Measurements from ENCODE around the gene SLC25A19.

DNA sequence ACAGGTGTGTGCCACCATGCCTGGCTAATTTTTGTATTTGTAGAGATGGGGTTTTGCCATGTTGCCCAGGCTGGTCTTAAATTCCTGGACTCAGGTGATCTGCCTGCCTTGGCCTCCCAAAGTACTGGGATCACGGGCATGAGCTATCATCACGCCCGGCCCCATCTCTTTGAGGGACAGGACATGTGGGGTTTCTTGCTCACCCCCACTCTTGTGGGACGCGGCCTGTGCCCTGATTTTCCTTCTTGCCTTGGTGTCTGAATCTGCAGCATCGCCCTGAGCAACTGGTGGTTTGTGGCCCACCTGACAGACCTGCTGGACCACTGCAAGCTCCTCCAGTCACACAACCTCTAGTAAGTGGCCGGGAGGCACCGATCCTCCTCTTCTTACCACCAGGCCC, 58.2 kb downstream of the SLC25A19 start:
- TF ChIP-seq POLR2A (IDR thresholded peaks at IDR 0.05), result no peak
- TF ChIP-seq, protein P1, sequence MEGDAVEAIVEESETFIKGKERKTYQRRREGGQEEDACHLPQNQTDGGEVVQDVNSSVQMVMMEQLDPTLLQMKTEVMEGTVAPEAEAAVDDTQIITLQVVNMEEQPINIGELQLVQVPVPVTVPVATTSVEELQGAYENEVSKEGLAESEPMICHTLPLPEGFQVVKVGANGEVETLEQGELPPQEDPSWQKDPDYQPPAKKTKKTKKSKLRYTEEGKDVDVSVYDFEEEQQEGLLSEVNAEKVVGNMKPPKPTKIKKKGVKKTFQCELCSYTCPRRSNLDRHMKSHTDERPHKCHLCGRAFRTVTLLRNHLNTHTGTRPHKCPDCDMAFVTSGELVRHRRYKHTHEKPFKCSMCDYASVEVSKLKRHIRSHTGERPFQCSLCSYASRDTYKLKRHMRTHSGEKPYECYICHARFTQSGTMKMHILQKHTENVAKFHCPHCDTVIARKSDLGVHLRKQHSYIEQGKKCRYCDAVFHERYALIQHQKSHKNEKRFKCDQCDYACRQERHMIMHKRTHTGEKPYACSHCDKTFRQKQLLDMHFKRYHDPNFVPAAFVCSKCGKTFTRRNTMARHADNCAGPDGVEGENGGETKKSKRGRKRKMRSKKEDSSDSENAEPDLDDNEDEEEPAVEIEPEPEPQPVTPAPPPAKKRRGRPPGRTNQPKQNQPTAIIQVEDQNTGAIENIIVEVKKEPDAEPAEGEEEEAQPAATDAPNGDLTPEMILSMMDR (IDR thresholded peaks at IDR 0.05 in 4 of 5, conservative IDR thresholded peaks at IDR 0.05 in 1 of 5), result no peak
